ENCODE data around the gene BPIFB2. TPM values are rescaled to one million over a fixed set of nuclear protein-coding genes. Genes with fewer than 3 reads are reported as not detected.

Gene BPIFB2
- polyA plus RNA-seq, 1 of the 3 experiments (the other 2 are of a cell fraction): not detected

GRCh38 chr20:33034115-33034514 is 26.6 kb downstream of the BPIFB2 start (continued):
- TF ChIP-seq IRF3 (IDR thresholded peaks at IDR 0.05; ENCODE audit: low read depth, low read length) (no peak), ZBTB33 (IDR thresholded peaks at IDR 0.05; ENCODE audit: borderline replicate concordance, low read depth) (no peak)

DNA sequence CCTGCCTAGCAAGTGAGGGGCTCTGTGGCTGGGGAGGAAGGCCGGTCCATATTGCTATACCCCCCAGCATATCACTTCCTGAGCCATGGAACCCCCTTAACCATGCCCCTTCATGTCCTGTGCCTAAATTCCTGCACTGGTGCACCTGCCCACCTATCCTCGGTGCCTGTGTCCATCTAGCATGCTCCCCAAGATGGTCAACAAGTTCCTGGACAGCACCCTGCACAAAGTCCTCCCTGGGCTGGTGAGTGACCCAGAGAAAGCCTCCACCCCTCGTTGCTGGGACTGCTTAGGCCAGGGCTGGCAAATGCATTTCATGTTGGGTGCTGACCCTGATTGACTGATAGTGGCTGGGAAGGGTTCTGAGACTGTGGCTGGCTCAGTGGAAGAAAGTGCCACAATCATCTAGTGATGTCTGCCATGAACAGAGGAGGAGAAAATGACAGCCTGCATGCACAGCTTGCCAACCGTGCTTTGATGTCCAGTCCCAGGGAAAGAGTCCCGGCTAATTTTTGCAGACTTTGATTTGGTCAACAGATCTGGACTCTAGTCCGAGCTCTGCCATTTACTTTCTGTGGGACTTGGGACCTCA is 27.5 kb downstream of the BPIFB2 start:
- TF ChIP-seq EZH2phosphoT487 (IDR thresholded peaks at IDR 0.05; ENCODE audit: borderline replicate concordance, low read depth) (no peak), MAX (IDR thresholded peaks at IDR 0.05; ENCODE audit: low read depth) (no peak), POLR2AphosphoS5 (IDR thresholded peaks at IDR 0.05; ENCODE audit: low read depth, low read length) (no peak), CHD2 (IDR thresholded peaks at IDR 0.05; ENCODE audit: low read length, partially characterized antibody) (no peak)
- WGBS (ENCODE audit: low lambda C conversion rate): 2% methylated on average over 6 of the region's 6 CpGs

DNA sequence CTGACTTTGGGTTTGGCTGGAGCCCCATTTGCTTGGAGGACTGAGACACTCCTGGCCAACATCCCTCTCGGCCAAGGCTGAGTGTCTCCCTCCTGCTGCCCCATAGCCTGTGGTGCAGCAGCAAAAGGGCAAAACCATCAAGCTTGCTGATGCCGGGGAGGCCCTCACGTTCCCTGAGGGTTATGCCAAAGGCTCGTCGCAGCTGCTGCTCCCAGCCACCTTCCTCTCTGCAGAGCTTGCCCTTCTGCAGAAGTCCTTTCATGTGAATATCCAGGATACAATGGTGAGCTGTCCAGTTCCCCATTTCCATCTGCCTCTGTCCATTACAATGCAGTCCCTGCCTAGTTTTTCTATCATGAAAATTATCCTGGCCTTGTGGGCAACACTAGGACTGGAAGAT is 30.0 kb downstream of the BPIFB2 start:
- Histone ChIP-seq H3K9me2 (no peaks in the 10 kb centered on the region), H4K20me1 (ENCODE audit: insufficient read depth) (no peaks in the 10 kb centered on the region), H3K4me3 (ENCODE audit: low read depth in 2 of 2, low read length in 1 of 2) (no peak overlapping the region), H3K27me3 (ENCODE audit: insufficient read depth) (no peaks in the 10 kb centered on the region), H3K79me2 (ENCODE audit: insufficient read depth) (no peaks in the 10 kb centered on the region), H3K36me3 (replicated peaks in 1 of 2; ENCODE audit: control insufficient read depth in 1 of 2, insufficient read depth in 2 of 2, low read length in 1 of 2) (no peaks in the 10 kb centered on the region), H3K4me1 (ENCODE audit: control insufficient read depth in 1 of 2, insufficient read depth in 2 of 2, low read depth in 1 of 2, low read length in 1 of 2) (no peaks in the 10 kb centered on the region), H3F3A (replicated peaks; ENCODE audit: insufficient read depth) (no peaks in the 10 kb centered on the region), H3K9ac (no peak overlapping the region), H2AFZ (ENCODE audit: low read depth) (no peak overlapping the region), H3K4me2 (no peak overlapping the region), H3K9me3 (no peaks in the 10 kb centered on the region), H3K27ac (ENCODE audit: low read depth in 2 of 2, low read length in 1 of 2) (no peak overlapping the region)
- DNase-seq: no peak
- 0% methylated on average over 1 of the region's 5 CpGs for WGBS (ENCODE audit: low lambda C conversion rate)
- no peak for TF ChIP-seq TEAD4 (IDR thresholded peaks at IDR 0.05; ENCODE audit: borderline replicate concordance, insufficient read depth)
- no peak for TF ChIP-seq GABPA (IDR thresholded peaks at IDR 0.05; ENCODE audit: low read depth)
- TF ChIP-seq MXI1 (IDR thresholded peaks at IDR 0.05; ENCODE audit: low read depth, low read length): no peak
- TF ChIP-seq YY1 (IDR thresholded peaks at IDR 0.05; ENCODE audit: low read depth): no peak
- TF ChIP-seq ZBTB33 (IDR thresholded peaks at IDR 0.05; ENCODE audit: borderline replicate concordance, low read depth): no peak
- TF ChIP-seq RFX5 (IDR thresholded peaks at IDR 0.05; ENCODE audit: low read length): no peak
- TF ChIP-seq CTCF (IDR thresholded peaks at IDR 0.05): no peak
- TF ChIP-seq POLR2AphosphoS5 (IDR thresholded peaks at IDR 0.05; ENCODE audit: low read depth, low read length): no peak
- TF ChIP-seq ELF1 (IDR thresholded peaks at IDR 0.05): no peak
- no peak for TF ChIP-seq FOXJ3 (CRISPR knock-in tag; IDR thresholded peaks at IDR 0.05)
- TF ChIP-seq EZH2phosphoT487 (IDR thresholded peaks at IDR 0.05; ENCODE audit: borderline replicate concordance, low read depth): no peak
- POLR2A ChIA-PET: no interaction called here
- CTCF ChIA-PET: no interaction called here

More for the DNA sequence above, 27.5 kb downstream of the BPIFB2 start:
- Histone ChIP-seq H3K9me3 (no peaks in the 10 kb centered on the region), H3F3A (replicated peaks; ENCODE audit: insufficient read depth) (no peaks in the 10 kb centered on the region), H2AFZ (ENCODE audit: low read depth) (no peak overlapping the region), H3K36me3 (replicated peaks in 1 of 2; ENCODE audit: control insufficient read depth in 1 of 2, insufficient read depth in 2 of 2, low read length in 1 of 2) (no peaks in the 10 kb centered on the region), H3K4me2 (no peak overlapping the region), H3K4me3 (ENCODE audit: low read depth in 2 of 2, low read length in 1 of 2) (no peak overlapping the region), H3K9ac (no peak overlapping the region), H4K20me1 (ENCODE audit: insufficient read depth) (no peaks in the 10 kb centered on the region), H3K27ac (ENCODE audit: low read depth in 2 of 2, low read length in 1 of 2) (no peak overlapping the region), H3K79me2 (ENCODE audit: insufficient read depth) (no peaks in the 10 kb centered on the region), H3K27me3 (ENCODE audit: insufficient read depth) (peaks cover 5% of the 10 kb centered on the region; the same call in 1 of the 2 replicates), H3K9me2 (no peaks in the 10 kb centered on the region), H3K4me1 (ENCODE audit: control insufficient read depth in 1 of 2, insufficient read depth in 2 of 2, low read depth in 1 of 2, low read length in 1 of 2) (no peaks in the 10 kb centered on the region)
- no peak for DNase-seq
- CTCF ChIA-PET: interaction anchor here (1.2 kb wide), 1 partner anchor 16 kb away, joined by 3 read pairs; no protein-coding TSS in a partner anchor
- POLR2A ChIA-PET: no interaction called here

All from SK-N-SH (cell line).